GM10248 (cell line): ENCODE results near the gene KRTAP19-1.
"Not testable (repeated sequence)": the region's sequence is repeated elsewhere in the genome, so short reads cannot be mapped to it uniquely, and the experiment has no call there.

ENCODE experiments used
- CTCF ChIA-PET: fragments of 300-600 bp; sonication (Branson Sonifier 250); formaldehyde crosslinking; extraction: SDS; loops from one replicate; lab custom pipeline; 2021; ENCODE audit warnings: antibody characterized with exemption; lab: Yijun Ruan, JAX
- POLR2A ChIA-PET: fragments of 350-650 bp; sonication (Branson Sonifier 250); formaldehyde crosslinking; extraction: SDS; loops from one replicate; lab custom pipeline; 2020; ENCODE audit warnings: antibody characterized with exemption; lab: Yijun Ruan, JAX
- DNase-seq: peaks from one replicate; pipeline ENCODE4 v3.0.0; 2012; ENCODE audit errors: extremely low spot score
- CTCF ChIP-seq: IDR thresholded peaks from 2 replicates; pipeline ENCODE4 v1.5.1; 2012; ENCODE audit warnings: mild to moderate bottlenecking, low read depth; ENCODE audit errors: extremely low read depth, missing control alignments, control extremely low read depth

The KRTAP19-1 gene

GRCh38 chr21:30480145-30480544 lies at the start of gene KRTAP19-1:
TSS of gene KRTAP19-1 (minus strand) at chr21:30480367. CDS start at chr21:30480317, 50 bp downstream.
- POLR2A ChIA-PET = no interaction called here

GRCh38 chr21:30518876-30519275 lies 38.7 kb upstream of the KRTAP19-1 start:
- TF ChIP-seq CTCF = no peak

More at GRCh38 chr21:30480145-30480544, at the start of gene KRTAP19-1:
- CTCF ChIA-PET = no interaction called here
- DNase-seq = no peak
- no peak for TF ChIP-seq CTCF

GRCh38 chr21:30515681-30516080 lies 35.5 kb upstream of the KRTAP19-1 start:
- CTCF ChIA-PET = no interaction called here
- no peak for DNase-seq
- POLR2A ChIA-PET = no interaction called here
- no peak for TF ChIP-seq CTCF

More at GRCh38 chr21:30518876-30519275, 38.7 kb upstream of the KRTAP19-1 start:
- ChIA-PET CTCF (interaction anchor here (1.3 kb wide), 1 partner anchor 10 kb away, joined by 4 read pairs; no protein-coding TSS in a partner anchor), POLR2A (no interaction called here)
- no peak for DNase-seq

- DNase-seq, POLR2A ChIA-PET: not testable (repeated sequence)
- CTCF ChIA-PET = interaction anchor here (1.0 to 2.1 kb wide), 4 partner anchors 9 to 23 kb away, joined by 3 to 8 read pairs (median 4); partner anchors contain the start of gene KRTAP19-4
Measured at GRCh38 chr21:30505621-30506205, 25.5 kb upstream of the KRTAP19-1 start.

GRCh38 chr21:30502041-30502440 lies 21.9 kb upstream of the KRTAP19-1 start, which contains the start of gene KRTAP19-5:
TSS of gene KRTAP19-5 (minus strand) at chr21:30502141. CDS start at chr21:30502090, 51 bp downstream.
- ChIA-PET CTCF (no interaction called here), POLR2A (no interaction called here)
- no peak for TF ChIP-seq CTCF
- no peak for DNase-seq

- TF ChIP-seq CTCF = no peak
- no peak for DNase-seq
- CTCF ChIA-PET = interaction anchor here (2.0 kb wide), 1 partner anchor 9 kb away, joined by 8 read pairs; no protein-coding TSS in a partner anchor
- POLR2A ChIA-PET = no interaction called here
Measured at GRCh38 chr21:30497065-30497464, 16.9 kb upstream of the KRTAP19-1 start, which contains the start of gene KRTAP19-4. TSS of gene KRTAP19-4 (minus strand) at chr21:30497165. CDS start at chr21:30497110, 55 bp downstream.

- ChIA-PET POLR2A (no interaction called here), CTCF (no interaction called here)
- no peak for DNase-seq
- no peak for TF ChIP-seq CTCF
Measured at GRCh38 chr21:30491963-30492428, 11.8 kb upstream of the KRTAP19-1 start, which contains the start of gene KRTAP19-3. TSS of gene KRTAP19-3 (minus strand) at chr21:30492013. CDS start at chr21:30491957, 56 bp downstream.
